SU-DHL-6 (cell line): ENCODE measurements around the gene CRYGN.

Experiments
- H2AFZ ChIP-seq: fragments of 200-600 bp; sonication (generic); 2 replicates; pipeline ENCODE4 v1.6.1; 2014; ENCODE audit warnings: low read depth, mild to moderate bottlenecking, moderate library complexity, mixed read lengths, antibody characterized with exemption, low read length; ENCODE audit not compliant: severe bottlenecking
- H3F3A ChIP-seq: fragments of 200-600 bp; shearing (Covaris generic); 2 replicates; pipeline ENCODE4 v1.6.0; 2016; ENCODE audit warnings: antibody characterized with exemption, mild to moderate bottlenecking; ENCODE audit not compliant: insufficient read depth
- H3K27ac ChIP-seq: fragments of 200-600 bp; sonication (generic); 2 replicates; pipeline ENCODE4 v1.5.1; 2016; ENCODE audit warnings: low read depth, mild to moderate bottlenecking, low read length, moderate library complexity, mixed read lengths
- H3K27me3 ChIP-seq: fragments of 200-600 bp; sonication (generic), shearing (Covaris generic); 2 replicates; pipeline ENCODE4 v1.6.0; 2014; ENCODE audit warnings: mild to moderate bottlenecking, low read length
- H3K36me3 ChIP-seq: fragments of 200-600 bp; sonication (generic); 2 replicates; pipeline ENCODE4 v1.6.1; 2014; ENCODE audit warnings: mild to moderate bottlenecking, low read length, mixed read lengths
- H3K4me2 ChIP-seq: fragments of 300-600, 200-600 bp; shearing (Covaris generic), sonication (generic); 2 replicates; pipeline ENCODE4 v1.6.0; 2014; ENCODE audit warnings: low read length, low read depth, mild to moderate bottlenecking; ENCODE audit not compliant: poor library complexity, severe bottlenecking
- H3K4me3 ChIP-seq: fragments of 200-600 bp; sonication (generic); 2 replicates; pipeline ENCODE4 v1.5.1; 2014; ENCODE audit warnings: antibody characterized with exemption, low read length, mild to moderate bottlenecking, mixed read lengths; ENCODE audit not compliant: insufficient read depth, poor library complexity, severe bottlenecking
- H3K79me2 ChIP-seq: fragments of 200-600 bp; sonication (generic); 2 replicates; pipeline ENCODE4 v1.6.1; 2014; ENCODE audit warnings: mild to moderate bottlenecking, low read length, moderate library complexity; ENCODE audit not compliant: insufficient read depth
- H3K9ac ChIP-seq: fragments of 200-600 bp; sonication (generic); 2 replicates; pipeline ENCODE4 v1.7.0; 2014; ENCODE audit warnings: mild to moderate bottlenecking, low read length
- H3K9me2 ChIP-seq: fragments of 200-600 bp; sonication (generic); replicated peaks from 2 replicates; pipeline ENCODE4 v1.6.1; 2014; ENCODE audit warnings: low read length; ENCODE audit not compliant: insufficient read depth
- H3K9me3 ChIP-seq: fragments of 200-600 bp; sonication (generic); 2 replicates; pipeline ENCODE4 v1.6.1; 2014; ENCODE audit warnings: low read length, mixed read lengths; ENCODE audit not compliant: insufficient read depth
- H4K20me1 ChIP-seq: fragments of 200-600 bp; sonication (generic); 2 replicates; pipeline ENCODE4 v1.6.1; 2014; ENCODE audit warnings: low read depth, mild to moderate bottlenecking, antibody characterized with exemption, low read length, moderate library complexity, mixed read lengths
- EZH2phosphoT487 ChIP-seq: fragments of 200-600 bp; sonication (generic), shearing (Covaris generic); conservative IDR thresholded peaks from 2 replicates; pipeline ENCODE4 v1.6.1; 2018; ENCODE audit warnings: mild to moderate bottlenecking, antibody characterized with exemption, low read length, moderate library complexity, mixed read lengths
- TF ChIP-seq, protein P1 (sequence below): fragments of 200-600 bp; sonication (generic); IDR thresholded peaks from one replicate; pipeline ENCODE4 v1.5.1; 2017; ENCODE audit warnings: antibody characterized with exemption, mild to moderate bottlenecking, low read length, moderate library complexity; ENCODE audit not compliant: insufficient read depth, poor library complexity, severe bottlenecking

CRYGN gene

DNA sequence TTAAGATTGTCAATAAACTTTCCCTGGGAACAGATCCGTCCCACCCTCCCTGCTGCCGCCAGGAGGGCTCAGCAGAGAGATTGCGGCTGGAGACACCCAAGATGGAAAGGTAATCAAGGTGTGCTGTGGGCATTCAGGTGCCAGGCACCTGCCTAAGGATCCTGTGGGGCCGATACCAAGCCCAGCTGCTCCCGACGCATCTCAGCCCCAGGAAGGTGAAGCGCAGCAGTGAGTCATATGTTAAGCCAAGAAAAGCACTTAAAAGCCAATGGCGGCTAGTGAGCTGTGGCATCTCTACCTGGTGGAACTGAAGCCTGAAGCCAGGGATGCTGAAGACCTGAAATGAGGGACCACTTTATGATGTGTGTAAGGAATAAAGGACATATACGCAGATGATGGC is 36.2 kb downstream of the CRYGN start:
- Histone ChIP-seq H4K20me1 (no peaks in the 10 kb centered on the region), H3K27me3 (no peaks in the 10 kb centered on the region), H3K79me2 (no peaks in the 10 kb centered on the region), H3K9ac (no peak overlapping the region), H3K9me2 (no peaks in the 10 kb centered on the region), H3K4me3 (no peak overlapping the region), H3K36me3 (no peaks in the 10 kb centered on the region), H3K9me3 (no peaks in the 10 kb centered on the region), H3K4me2 (no peak overlapping the region), H2AFZ (no peak overlapping the region), H3F3A (no peaks in the 10 kb centered on the region), H3K27ac (no peak overlapping the region)
- no peak for TF ChIP-seq EZH2phosphoT487
- TF ChIP-seq, protein P1, sequence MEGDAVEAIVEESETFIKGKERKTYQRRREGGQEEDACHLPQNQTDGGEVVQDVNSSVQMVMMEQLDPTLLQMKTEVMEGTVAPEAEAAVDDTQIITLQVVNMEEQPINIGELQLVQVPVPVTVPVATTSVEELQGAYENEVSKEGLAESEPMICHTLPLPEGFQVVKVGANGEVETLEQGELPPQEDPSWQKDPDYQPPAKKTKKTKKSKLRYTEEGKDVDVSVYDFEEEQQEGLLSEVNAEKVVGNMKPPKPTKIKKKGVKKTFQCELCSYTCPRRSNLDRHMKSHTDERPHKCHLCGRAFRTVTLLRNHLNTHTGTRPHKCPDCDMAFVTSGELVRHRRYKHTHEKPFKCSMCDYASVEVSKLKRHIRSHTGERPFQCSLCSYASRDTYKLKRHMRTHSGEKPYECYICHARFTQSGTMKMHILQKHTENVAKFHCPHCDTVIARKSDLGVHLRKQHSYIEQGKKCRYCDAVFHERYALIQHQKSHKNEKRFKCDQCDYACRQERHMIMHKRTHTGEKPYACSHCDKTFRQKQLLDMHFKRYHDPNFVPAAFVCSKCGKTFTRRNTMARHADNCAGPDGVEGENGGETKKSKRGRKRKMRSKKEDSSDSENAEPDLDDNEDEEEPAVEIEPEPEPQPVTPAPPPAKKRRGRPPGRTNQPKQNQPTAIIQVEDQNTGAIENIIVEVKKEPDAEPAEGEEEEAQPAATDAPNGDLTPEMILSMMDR = no peak

DNA sequence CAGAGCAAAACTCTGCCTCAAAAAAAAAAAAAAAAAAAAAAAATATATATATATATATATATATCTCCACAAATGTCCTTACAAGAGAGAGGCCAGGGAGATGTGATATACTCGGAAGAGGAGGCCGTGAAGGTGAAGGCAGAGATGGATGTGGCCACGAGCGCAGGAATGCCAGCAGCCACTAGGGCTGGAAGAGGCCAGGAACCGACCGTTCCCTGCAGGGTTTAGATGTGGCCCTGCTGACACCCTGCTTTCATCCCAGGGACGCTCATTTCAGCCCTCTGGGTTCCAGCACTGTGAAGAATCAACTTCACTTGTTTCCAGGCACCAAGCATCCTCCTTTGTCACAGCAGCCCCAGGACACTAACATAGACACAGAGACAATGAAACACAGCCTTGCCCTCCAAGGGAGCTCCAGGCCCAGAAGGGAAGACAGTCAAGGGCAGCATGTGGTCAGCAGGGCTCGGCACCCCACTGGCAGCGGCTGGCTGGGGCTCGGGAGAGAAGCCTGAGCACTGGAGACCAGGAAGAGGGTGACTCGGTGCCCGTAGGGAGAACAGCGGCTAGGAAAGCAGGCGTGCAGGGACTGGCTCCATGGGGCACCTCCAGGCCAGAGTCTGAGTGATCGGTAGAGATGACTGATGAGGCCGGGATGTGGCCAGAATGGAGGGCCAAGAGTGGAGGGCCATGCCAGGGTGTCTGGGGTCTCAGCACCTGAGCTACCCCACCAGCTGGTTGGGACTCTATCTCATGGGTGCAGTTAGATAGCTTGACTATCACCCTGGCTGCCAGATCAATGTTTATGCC is 37.7 kb downstream of the CRYGN start:
- no peaks in the 10 kb centered on the region for H3K9me3 ChIP-seq
- H3K9ac ChIP-seq = no peak overlapping the region
- H3K36me3 ChIP-seq = no peaks in the 10 kb centered on the region
- H2AFZ ChIP-seq = no peak overlapping the region
- no peaks in the 10 kb centered on the region for H3K27me3 ChIP-seq
- no peaks in the 10 kb centered on the region for H3K9me2 ChIP-seq
- TF ChIP-seq, protein P1 = no peak
- no peak for TF ChIP-seq EZH2phosphoT487
- H3K4me3 ChIP-seq = no peak overlapping the region
- no peak overlapping the region for H3K4me2 ChIP-seq
- no peaks in the 10 kb centered on the region for H4K20me1 ChIP-seq
- H3K27ac ChIP-seq = no peak overlapping the region
- H3F3A ChIP-seq = no peaks in the 10 kb centered on the region
- no peaks in the 10 kb centered on the region for H3K79me2 ChIP-seq

DNA sequence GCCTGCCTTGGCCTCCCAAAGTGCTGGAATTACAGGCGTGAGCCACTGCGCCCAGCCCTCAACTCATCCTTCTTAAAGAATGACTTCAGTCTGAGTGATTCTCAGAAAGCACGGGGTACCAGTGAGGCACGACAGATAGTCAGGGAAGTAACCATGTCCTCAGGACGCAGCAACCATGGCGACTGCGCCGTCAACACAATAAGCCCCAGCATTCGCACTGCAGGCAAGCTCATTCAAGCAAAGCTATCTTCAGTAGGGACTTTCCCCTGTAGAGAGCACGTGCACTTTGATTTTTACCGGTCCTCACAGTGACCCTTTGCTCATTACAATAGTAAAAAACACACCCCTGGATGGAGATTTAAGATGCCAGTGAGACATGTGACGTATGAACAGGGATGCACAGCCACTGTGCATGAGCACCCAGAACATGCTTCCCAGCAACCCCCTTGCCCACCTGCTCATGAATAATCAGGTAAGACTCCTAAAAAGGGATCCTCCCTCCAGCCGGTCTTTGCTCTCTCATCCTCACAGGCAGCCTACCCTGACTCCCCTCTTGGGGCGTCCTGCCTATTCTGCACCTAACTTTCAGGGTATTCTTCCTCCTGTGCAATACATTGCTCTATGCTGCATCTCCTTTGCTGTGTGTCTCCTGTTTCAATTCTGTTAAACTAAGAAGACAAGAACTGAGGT is 39.2 kb downstream of the CRYGN start:
- Histone ChIP-seq H3F3A (no peaks in the 10 kb centered on the region), H3K9me2 (no peaks in the 10 kb centered on the region), H2AFZ (peak overlapping the region; percentile 55), H3K9me3 (no peaks in the 10 kb centered on the region), H3K9ac (peak overlapping the region; percentile 40), H3K27me3 (no peaks in the 10 kb centered on the region), H3K27ac (peak overlapping the region; percentile 72), H4K20me1 (no peaks in the 10 kb centered on the region), H3K4me2 (peak overlapping the region; percentile 58), H3K4me3 (peak overlapping the region; percentile 26), H3K36me3 (no peaks in the 10 kb centered on the region), H3K79me2 (no peaks in the 10 kb centered on the region)
- TF ChIP-seq EZH2phosphoT487 = no peak
- TF ChIP-seq, protein P1 = no peak
